ENCODE results near the gene KIF15.

- TF ChIP-seq CTCF (IDR thresholded peaks at IDR 0.05), result no peak
- peak; percentile 72 to 79 for TF ChIP-seq POLR2AphosphoS5 (IDR thresholded peaks at IDR 0.05; ENCODE audit: insufficient read depth in 1 of 2, low read depth in 1 of 2)
- no peak for TF ChIP-seq POLR2A (IDR thresholded peaks at IDR 0.05)
Measured at GRCh38 chr3:44729384-44729910, 32.1 kb upstream of the KIF15 start, which contains the start of gene ZNF501.

Measured in vagina (tissue), 2 donors.